Rectal smooth muscle tissue (tissue), 1 donor: ENCODE measurements around the gene CHST11.

Experiments
- H3K27ac ChIP-seq: one replicate; pipeline ENCODE4 v1.7.0; 2013; ENCODE audit warnings: low read depth, low read length, inconsistent platforms
- H3K27me3 ChIP-seq: one replicate; pipeline ENCODE4 v1.7.0; 2013; ENCODE audit warnings: low read length; ENCODE audit not compliant: control insufficient read depth, insufficient read depth
- H3K36me3 ChIP-seq: one replicate; pipeline ENCODE4 v1.7.0; 2013; ENCODE audit warnings: low read length; ENCODE audit not compliant: control insufficient read depth, insufficient read depth
- H3K4me1 ChIP-seq: one replicate; pipeline ENCODE4 v1.7.0; 2013; ENCODE audit warnings: low read length; ENCODE audit not compliant: control insufficient read depth, insufficient read depth
- H3K4me3 ChIP-seq: one replicate; pipeline ENCODE4 v1.7.0; 2013; ENCODE audit warnings: low read length
- H3K9ac ChIP-seq: one replicate; pipeline ENCODE4 v1.7.0; 2013; ENCODE audit warnings: low read length

CHST11 gene

GRCh38 chr12:104504146-104504545, 47.4 kb downstream of the CHST11 start:
- H3K27me3 ChIP-seq = no peaks in the 10 kb centered on the region
- H3K4me1 ChIP-seq = peaks cover 5% of the 10 kb centered on the region
- no peak overlapping the region for H3K27ac ChIP-seq

GRCh38 chr12:104505095-104505818, 48.5 kb downstream of the CHST11 start:
- Histone ChIP-seq H3K4me3 (no peak overlapping the region), H3K4me1 (no peaks in the 10 kb centered on the region), H3K9ac (no peak overlapping the region), H3K27ac (no peak overlapping the region), H3K27me3 (no peaks in the 10 kb centered on the region), H3K36me3 (no peaks in the 10 kb centered on the region)

More at GRCh38 chr12:104504146-104504545, 47.4 kb downstream of the CHST11 start:
- Histone ChIP-seq H3K9ac (no peak overlapping the region), H3K36me3 (no peaks in the 10 kb centered on the region), H3K4me3 (no peak overlapping the region)

DNA sequence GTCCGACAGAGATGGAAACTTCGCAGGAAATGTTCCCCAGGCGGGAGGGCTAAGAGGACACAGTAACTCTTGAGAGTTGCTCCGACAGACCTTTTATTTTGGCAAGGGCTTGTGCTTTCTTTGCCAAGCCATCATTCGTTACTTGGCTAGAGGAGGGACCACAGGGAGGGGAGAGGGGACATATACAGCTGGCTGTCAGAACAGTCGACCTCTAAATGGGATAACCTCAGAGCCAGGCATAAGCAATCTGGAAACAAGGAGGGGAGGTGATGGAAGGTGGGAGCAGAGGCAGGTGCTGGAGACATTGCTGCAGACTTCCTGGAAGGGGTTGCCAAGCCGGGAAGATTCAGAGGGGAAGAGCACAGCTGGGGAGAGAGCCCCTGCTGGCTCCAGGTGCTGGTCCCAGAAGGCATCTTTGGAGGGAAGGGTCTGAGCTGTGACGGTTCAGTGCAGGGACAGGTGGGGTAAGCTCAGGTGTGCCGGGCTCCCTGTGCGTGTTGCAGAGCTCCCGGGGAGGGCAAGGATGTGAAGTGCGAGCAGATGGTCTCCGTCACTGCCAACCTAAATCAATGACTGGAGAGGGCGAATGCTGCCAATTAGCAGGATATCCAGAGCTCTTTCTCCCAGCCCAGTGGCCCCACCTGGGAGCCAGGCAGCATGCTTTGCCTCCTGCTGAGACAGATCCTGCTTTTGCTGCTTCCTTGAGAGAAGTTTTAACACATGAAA, 50.1 kb downstream of the CHST11 start:
- Histone ChIP-seq H3K27me3 (no peaks in the 10 kb centered on the region), H3K4me1 (peaks cover 4% of the 10 kb centered on the region), H3K36me3 (no peaks in the 10 kb centered on the region), H3K4me3 (no peak overlapping the region), H3K27ac (no peak overlapping the region), H3K9ac (no peak overlapping the region)

- Histone ChIP-seq H3K27ac (no peak overlapping the region), H3K36me3 (no peaks in the 10 kb centered on the region), H3K27me3 (no peaks in the 10 kb centered on the region), H3K4me3 (no peak overlapping the region), H3K9ac (no peak overlapping the region), H3K4me1 (peaks cover 4% of the 10 kb centered on the region)
These were observed 50.9 kb downstream of the CHST11 start for GRCh38 chr12:104507672-104508071.

- no peaks in the 10 kb centered on the region for H3K27me3 ChIP-seq
- H3K36me3 ChIP-seq = no peaks in the 10 kb centered on the region
- peaks cover 4% of the 10 kb centered on the region for H3K4me1 ChIP-seq
- no peak overlapping the region for H3K4me3 ChIP-seq
- H3K9ac ChIP-seq = no peak overlapping the region
- no peak overlapping the region for H3K27ac ChIP-seq
These were observed 52.2 kb downstream of the CHST11 start for GRCh38 chr12:104508752-104509446.

DNA sequence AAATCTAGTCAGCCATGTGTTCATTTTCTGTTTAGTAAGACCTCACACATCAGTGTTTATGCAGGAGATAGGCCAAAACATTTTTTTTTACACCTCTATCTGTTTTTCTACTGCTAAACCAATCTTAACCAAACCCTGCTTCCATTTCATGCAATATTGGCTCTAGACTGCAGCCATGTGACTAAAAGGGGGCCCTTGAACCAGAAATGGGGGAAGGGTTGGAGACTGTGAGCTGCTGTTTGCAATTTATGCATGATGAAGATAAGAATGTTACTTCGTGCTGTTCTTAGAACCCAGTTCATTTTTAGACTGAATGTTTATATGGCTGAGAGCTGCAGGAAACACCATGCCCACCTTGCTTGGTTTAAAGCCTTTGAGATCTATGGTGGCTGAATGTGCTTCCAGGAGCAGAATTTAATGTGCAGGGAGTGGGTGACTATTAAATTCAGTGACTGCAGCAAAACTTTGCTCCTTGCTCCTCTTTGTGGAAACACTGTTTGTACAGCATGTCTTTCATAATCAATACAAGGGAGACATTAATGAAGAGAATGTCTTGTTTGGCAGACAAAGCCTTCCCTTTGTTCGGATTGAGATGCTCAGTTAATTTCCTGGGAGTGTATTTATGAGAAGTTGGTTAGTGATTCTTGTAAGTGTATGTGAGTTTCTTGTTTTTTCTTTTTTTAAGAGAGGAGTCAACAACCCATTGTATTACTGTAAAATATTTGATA, 53.6 kb downstream of the CHST11 start:
- Histone ChIP-seq H3K4me3 (no peak overlapping the region), H3K9ac (no peak overlapping the region), H3K27me3 (no peaks in the 10 kb centered on the region), H3K27ac (no peak overlapping the region), H3K4me1 (peaks cover 4% of the 10 kb centered on the region), H3K36me3 (no peaks in the 10 kb centered on the region)

DNA sequence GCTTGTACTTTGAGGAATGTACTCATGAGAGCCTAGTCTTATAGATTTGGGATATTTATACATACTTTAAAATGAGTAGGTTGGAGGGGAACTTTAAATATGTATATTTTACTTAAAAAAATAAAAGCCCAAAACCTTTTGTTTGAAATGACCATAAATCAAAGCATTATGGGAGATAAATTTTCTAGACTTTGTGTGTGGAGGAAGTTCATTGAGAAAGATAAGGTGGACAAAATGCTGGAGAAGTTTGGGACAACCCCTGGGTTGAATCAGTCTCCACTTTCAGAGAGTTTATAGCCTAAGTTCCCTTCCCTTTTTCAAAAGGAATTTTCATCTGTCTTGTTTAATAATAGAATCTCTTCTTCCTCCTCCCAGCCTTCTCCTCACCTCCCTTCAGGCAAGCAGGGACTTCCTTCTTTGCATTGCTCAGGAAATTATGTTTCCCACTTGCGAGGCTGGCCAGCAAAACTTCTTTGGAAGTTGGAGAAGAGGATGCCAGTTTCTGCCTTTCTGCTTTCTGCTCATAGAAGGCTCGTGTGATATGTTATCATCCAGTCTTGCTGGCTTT, 54.2 kb downstream of the CHST11 start:
- H3K36me3 ChIP-seq = no peaks in the 10 kb centered on the region
- no peak overlapping the region for H3K4me3 ChIP-seq
- H3K27ac ChIP-seq = no peak overlapping the region
- H3K9ac ChIP-seq = no peak overlapping the region
- H3K27me3 ChIP-seq = no peaks in the 10 kb centered on the region
- H3K4me1 ChIP-seq = peaks cover 4% of the 10 kb centered on the region

DNA sequence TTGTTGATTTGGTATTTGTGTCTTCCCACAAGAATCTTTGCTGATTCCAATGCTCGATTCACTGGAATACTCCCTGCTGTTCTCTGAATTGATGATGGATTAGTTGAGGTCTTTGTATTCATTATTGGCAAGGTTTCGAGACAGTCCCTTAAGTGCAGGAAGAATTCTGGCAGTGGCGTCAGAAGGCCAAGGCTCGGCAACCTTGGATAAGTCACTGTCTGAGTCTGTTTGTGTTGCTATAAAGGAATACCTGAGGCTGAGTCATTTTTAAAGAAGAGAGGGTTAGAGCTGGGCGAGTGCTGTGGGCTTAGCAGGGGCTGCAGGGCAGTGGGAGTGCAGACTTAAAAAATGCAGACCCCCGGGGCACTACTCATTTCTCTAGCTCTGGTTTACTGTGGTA, 56.9 kb downstream of the CHST11 start:
- H3K27me3 ChIP-seq = no peaks in the 10 kb centered on the region
- no peaks in the 10 kb centered on the region for H3K36me3 ChIP-seq
- H3K4me1 ChIP-seq = peaks cover 4% of the 10 kb centered on the region
- no peak overlapping the region for H3K4me3 ChIP-seq
- H3K9ac ChIP-seq = no peak overlapping the region
- no peak overlapping the region for H3K27ac ChIP-seq

- no peak overlapping the region for H3K27ac ChIP-seq
- H3K36me3 ChIP-seq = no peaks in the 10 kb centered on the region
- no peak overlapping the region for H3K4me3 ChIP-seq
- H3K27me3 ChIP-seq = no peaks in the 10 kb centered on the region
- H3K9ac ChIP-seq = no peak overlapping the region
- H3K4me1 ChIP-seq = peaks cover 4% of the 10 kb centered on the region
These were observed 57.5 kb downstream of the CHST11 start for GRCh38 chr12:104514092-104514810.

GRCh38 chr12:104515899-104516298, 59.2 kb downstream of the CHST11 start:
- H3K4me1 ChIP-seq = peaks cover 4% of the 10 kb centered on the region

DNA sequence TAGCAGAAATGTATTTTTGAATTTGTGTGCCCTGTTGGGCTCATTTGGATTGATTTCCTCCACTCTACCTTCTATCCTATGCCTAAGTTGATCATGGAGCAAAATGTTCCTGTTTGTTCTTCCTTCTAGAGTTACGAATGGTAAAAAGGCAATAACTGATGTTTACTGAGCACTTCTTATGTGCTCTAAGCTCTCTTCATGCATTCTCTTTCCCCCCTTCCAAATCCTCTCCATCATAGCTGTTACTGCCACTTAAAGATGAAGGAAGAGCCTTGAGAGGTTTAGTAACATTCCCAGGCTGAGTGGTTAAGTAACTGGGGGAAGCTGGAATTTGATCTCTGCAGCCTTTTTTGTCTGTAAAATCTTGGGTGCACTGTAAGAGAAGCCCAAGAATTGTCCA, 60.1 kb downstream of the CHST11 start:
- Histone ChIP-seq H3K4me1 (no peaks in the 10 kb centered on the region), H3K27ac (no peak overlapping the region), H3K27me3 (no peaks in the 10 kb centered on the region), H3K9ac (no peak overlapping the region), H3K4me3 (no peak overlapping the region), H3K36me3 (no peaks in the 10 kb centered on the region)

More at GRCh38 chr12:104515899-104516298, 59.2 kb downstream of the CHST11 start:
- Histone ChIP-seq H3K4me3 (no peak overlapping the region), H3K27ac (no peak overlapping the region), H3K27me3 (no peaks in the 10 kb centered on the region), H3K36me3 (no peaks in the 10 kb centered on the region), H3K9ac (no peak overlapping the region)
